Nucleus accumbens (tissue), 56 donors: ENCODE measurements around the gene ERBIN.
A peak's percentile ranks its signal among the peaks of the same experiment; 100 is the strongest.

Experiments used
- DNase-seq, 56 donors: peaks; one replicate each; lab custom pipeline; 2025; lab: John Stamatoyannopoulos, UW

ERBIN gene

DNA sequence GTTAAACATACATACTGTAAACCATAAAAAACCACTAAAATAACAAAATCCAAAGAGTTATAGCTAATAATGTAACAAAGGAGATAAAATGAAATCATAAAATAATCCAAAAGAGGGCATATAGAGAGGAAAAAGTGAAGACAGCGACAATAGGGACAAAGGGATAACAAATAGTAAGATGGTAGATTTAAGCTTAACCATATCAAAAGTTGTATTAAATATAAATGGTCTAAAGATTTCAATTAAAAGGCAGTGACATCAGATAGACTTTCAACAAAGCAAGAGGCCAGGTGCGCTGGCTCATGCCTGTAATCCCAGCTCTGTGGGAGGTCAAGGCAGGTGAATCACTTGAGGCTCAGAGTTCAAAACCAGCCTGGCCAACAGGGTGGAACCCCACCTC, 163.0 kb downstream of the ERBIN start:
- no peak for DNase-seq

DNA sequence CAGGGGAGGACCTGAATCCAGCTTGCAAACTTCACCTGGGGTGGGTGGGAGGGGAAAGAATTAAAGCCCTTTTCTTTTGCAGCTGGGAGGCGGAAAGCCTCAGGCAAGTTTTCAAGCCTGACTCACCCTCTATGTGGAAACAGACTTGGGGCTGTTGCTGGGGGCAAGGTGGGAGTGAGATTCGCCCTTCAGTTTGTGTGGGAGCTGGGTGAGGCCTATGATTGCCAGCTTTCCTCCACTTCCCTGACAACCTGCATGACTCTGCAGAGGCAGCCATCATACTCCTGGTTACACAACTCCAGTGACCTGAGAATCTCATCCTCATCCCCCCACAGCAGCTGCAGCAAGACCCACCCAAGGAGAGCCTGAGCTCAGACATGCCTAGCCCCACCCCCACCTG, 174.5 kb downstream of the ERBIN start:
- peak in 4 of 56 donors; percentile 0 to 4 (median 2) for DNase-seq

DNA sequence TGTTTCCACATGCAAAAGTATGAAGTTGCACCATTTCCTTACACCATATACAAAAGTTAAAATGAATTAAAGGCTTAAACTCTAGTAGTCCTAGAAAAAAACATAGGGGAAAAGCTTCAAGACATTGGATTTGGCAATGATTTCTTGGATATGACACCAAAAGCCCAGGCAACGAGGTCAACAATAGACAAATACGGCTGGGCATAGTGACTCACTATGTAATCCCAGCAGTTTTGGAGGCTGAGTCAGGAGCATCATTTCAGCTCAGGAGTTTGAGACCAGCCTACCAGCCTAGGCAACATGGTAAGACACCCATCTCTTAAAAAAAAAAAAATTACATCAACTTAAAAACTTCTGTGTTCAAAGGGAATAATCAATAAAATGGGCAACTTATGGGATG, 186.8 kb downstream of the ERBIN start:
- no peak for DNase-seq

DNA sequence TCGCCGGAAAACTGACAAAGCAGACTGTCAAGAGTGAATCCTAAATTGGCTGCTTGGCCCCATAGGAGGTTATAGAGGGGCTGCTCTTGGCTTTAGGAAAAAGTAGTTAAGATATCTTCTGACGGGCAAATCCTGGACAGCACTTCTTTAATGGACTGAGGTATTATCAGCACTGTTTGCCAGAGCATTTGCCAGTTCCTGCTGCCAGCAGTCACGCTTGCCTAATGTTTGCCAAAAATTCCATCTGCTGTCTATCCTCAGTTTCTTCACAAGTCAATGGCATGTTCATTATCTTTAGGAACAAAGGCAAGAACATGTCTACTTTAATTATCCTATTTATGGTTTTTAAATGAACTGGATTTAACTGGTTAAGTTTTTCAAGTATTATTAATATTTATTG, 191.9 kb downstream of the ERBIN start:
- DNase-seq = no peak

GRCh38 chr5:66122379-66123034, 196.1 kb downstream of the ERBIN start:
- DNase-seq = no peak

- DNase-seq = no peak
These were observed 202.8 kb downstream of the ERBIN start for GRCh38 chr5:66129144-66129543.

DNA sequence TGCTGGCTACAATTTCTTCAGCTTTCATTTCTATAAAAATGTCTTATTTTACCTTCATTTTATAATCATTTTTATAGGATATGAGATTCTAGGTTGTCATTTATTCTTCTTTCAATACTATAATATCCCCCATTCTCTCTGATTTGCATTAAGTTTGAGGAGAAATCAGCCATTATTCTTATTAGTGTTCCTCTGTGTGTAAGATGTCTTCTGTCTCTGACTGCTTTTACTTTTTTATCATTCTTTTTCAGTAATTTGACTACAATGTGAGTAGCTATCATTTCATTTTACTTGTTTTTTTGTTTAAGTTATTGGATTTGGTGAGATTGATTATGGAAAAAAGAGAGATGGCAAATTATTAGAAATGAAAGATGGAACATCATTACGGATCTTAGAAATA, 204.1 kb downstream of the ERBIN start:
- no peak for DNase-seq
